Lower leg skin (tissue), 4 donors: ENCODE results near the gene TXNRD3. TPM values are rescaled to one million over a fixed set of nuclear protein-coding genes. Genes with fewer than 3 reads are reported as not detected.

Source experiments
- DNase-seq, 2 donors: peaks; one replicate each; pipeline ENCODE4 v3.0.0-alpha.2; 2019; ENCODE audit warnings: low spot score in 2 of 2
- H3K4me3 ChIP-seq: fragments of 200-600 bp; sonication (generic); 2 replicates; pipeline ENCODE4 v1.5.1; 2017; ENCODE audit warnings: mild to moderate bottlenecking, low read depth; ENCODE audit not compliant: poor library complexity, severe bottlenecking
- POLR2A ChIP-seq, 2 donors: fragments of 450-650 bp; IDR thresholded peaks; one replicate each; pipeline ENCODE4 v1.6.1; 2016 to 2017; ENCODE audit warnings: antibody characterized with exemption in 2 of 2, mild to moderate bottlenecking in 1 of 2, moderate library complexity in 1 of 2
- WGBS, 2 donors: methylation state at CpG; one replicate each; pipeline ENCODE4 v1.1.5; 2018; 5-methylcytosine and 5-hydroxymethylcytosine counted together
- intact Hi-C: fragments of 100-400 bp; cut with DNase I; formaldehyde crosslinking; loops from one replicate; pipeline ENCODE4 v1.15.0; 2023; ENCODE audit warnings: low total_unique reads
- total RNA-seq, 4 donors: library from RNA; depleted of rRNA; stranded (reverse); fragments of >200 nt; gene quantifications; one replicate each; pipeline ENCODE4 v1.1.0, GENCODE V29; 2016
- TF ChIP-seq, protein P1 (sequence below), 3 donors: fragments of 450-650 bp; IDR thresholded peaks; one replicate each; pipeline ENCODE4 v1.5.1; 2016; ENCODE audit warnings: antibody characterized with exemption in 3 of 3, mild to moderate bottlenecking in 3 of 3, moderate library complexity in 2 of 3

TXNRD3 gene
- total RNA-seq, 4 donors from 2014 or later: 6.8 to 12.1 (median 9.2) TPM

DNA sequence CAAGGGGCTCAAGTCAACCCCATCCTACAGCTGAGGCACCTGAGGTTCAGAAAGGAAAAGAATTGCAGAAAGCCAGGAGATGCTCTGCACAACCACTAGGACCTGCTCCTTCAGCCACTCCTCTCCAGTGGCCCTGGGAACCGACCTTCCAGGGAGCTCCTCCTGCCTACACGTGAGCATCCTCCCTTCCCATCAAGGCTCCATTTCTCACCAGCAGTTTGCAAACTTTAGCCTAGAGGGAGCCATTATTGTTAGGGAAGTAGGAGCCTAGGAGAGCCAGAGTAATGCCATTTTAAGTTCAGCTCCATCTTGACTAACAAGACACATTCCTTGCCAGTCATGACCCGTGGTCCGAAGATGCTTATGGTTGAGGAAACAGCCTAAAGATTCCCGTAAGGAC is 37.9 kb upstream of the TXNRD3 start:
- no peak overlapping the region for H3K4me3 ChIP-seq
- 59 to 62% methylated on average over 5 of the region's 5 CpGs for WGBS, 2 donors
- DNase-seq: no peak
- intact Hi-C loops: no loop called here
- no peak for TF ChIP-seq POLR2A (IDR thresholded peaks at IDR 0.05)
- TF ChIP-seq, protein P1, sequence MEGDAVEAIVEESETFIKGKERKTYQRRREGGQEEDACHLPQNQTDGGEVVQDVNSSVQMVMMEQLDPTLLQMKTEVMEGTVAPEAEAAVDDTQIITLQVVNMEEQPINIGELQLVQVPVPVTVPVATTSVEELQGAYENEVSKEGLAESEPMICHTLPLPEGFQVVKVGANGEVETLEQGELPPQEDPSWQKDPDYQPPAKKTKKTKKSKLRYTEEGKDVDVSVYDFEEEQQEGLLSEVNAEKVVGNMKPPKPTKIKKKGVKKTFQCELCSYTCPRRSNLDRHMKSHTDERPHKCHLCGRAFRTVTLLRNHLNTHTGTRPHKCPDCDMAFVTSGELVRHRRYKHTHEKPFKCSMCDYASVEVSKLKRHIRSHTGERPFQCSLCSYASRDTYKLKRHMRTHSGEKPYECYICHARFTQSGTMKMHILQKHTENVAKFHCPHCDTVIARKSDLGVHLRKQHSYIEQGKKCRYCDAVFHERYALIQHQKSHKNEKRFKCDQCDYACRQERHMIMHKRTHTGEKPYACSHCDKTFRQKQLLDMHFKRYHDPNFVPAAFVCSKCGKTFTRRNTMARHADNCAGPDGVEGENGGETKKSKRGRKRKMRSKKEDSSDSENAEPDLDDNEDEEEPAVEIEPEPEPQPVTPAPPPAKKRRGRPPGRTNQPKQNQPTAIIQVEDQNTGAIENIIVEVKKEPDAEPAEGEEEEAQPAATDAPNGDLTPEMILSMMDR (IDR thresholded peaks at IDR 0.05): no peak

DNA sequence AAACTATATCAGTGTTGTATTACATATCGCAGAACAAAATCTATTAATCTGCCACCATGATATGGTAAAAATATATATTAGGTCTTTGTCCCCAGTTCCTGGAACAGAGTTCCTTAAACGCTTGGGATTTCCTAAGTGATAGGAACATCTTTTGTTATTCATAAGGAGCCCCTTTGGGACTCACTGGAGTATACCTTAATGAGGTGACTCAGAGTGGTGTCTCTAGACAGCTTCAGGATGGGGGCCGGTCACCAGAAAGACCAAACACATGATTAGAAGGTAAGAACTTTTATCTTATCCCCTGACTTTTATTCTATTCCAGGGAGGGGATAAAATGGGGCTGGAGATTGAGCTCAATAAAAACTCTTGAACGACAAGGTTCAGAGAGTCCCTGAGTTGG is 36.8 kb upstream of the TXNRD3 start:
- 78 to 87% methylated on average over 4 of the region's 4 CpGs for WGBS, 2 donors
- H3K4me3 ChIP-seq: no peak overlapping the region
- no peak for DNase-seq
- no peak for TF ChIP-seq POLR2A (IDR thresholded peaks at IDR 0.05)
- TF ChIP-seq, protein P1 (IDR thresholded peaks at IDR 0.05): no peak
- intact Hi-C loops: no loop called here

DNA sequence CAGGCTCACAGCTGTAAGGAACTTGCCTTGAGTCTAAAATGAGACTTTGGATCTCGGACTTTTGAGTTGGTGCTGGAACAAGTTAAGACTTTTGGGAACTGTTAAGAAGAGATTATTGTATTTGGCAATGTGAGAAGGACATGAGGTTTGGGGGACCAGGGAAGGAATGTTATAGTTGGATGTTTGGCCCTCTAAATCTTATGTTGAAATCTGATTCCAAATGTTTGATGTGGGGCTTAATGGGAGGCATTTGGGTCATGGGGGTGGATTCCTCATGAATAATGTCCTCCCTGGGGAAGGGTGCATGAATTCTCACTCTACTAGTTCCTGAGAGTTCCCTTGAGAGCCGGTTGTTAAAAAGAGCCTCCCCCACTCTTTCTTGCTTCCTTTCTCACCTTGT is 30.6 kb upstream of the TXNRD3 start:
- 57 to 61% methylated on average over 2 of the region's 2 CpGs for WGBS, 2 donors
- TF ChIP-seq, protein P1 (IDR thresholded peaks at IDR 0.05): no peak
- no peak for TF ChIP-seq POLR2A (IDR thresholded peaks at IDR 0.05)
- no peak for DNase-seq
- intact Hi-C loops: no loop called here
- H3K4me3 ChIP-seq: no peak overlapping the region

DNA sequence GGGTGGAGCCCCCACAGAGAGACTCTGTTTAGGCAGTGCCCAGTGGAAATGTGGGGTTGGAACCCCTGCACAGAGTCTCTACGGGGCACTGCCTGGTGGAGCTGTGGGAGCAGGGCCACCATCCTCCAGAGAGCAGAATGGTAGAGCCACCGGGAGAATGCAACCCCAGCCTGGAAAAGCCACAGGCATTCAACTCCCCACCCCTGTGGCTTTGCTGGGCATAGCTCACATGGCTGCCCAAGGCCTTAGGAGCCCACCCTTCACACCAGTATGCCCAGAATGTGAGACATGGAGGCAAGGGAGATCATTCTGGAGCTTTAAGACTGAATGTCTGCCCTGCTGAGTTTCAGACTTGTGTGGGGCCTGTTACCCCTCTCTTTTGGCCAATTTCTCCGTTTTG is 30.1 kb upstream of the TXNRD3 start:
- no peak for DNase-seq
- WGBS, 2 donors: 61 to 74% methylated on average over 3 of the region's 3 CpGs
- intact Hi-C loops: no loop called here
- TF ChIP-seq POLR2A (IDR thresholded peaks at IDR 0.05): no peak
- TF ChIP-seq, protein P1 (IDR thresholded peaks at IDR 0.05): no peak
- H3K4me3 ChIP-seq: no peak overlapping the region

DNA sequence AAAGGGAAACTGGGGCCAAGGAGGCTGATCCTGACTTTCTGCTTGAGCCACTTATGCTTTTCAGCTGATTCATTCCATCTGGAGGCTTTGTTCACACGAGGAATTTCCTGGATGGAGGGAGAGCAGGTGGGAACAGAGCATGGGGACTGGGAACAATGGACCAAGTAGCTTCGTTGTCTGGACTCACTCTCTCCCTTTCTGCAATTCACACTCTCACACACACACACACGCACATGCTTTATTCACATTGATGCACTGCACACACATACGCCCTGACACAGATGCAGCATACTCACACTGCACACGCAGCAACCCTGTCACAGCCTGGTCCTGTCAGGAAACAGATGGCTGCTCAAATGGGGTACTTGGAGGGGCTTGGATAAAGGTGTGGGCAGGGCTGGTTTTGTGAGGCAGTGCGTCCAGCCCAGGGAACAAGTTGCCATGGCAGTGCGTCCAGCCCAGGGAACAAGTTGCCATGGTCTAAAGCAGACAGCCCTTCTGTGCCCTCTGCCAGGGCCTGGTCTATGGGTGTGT is 29.4 kb upstream of the TXNRD3 start:
- no peak overlapping the region for H3K4me3 ChIP-seq
- no peak for DNase-seq
- TF ChIP-seq, protein P1 (IDR thresholded peaks at IDR 0.05): no peak
- TF ChIP-seq POLR2A (IDR thresholded peaks at IDR 0.05): no peak
- intact Hi-C loops: loop anchor here (5.0 kb wide), 2 partner anchors 303 to 768 kb away; no protein-coding TSS in a partner anchor
- WGBS, 2 donors: 61 to 63% methylated on average over 7 of the region's 7 CpGs

DNA sequence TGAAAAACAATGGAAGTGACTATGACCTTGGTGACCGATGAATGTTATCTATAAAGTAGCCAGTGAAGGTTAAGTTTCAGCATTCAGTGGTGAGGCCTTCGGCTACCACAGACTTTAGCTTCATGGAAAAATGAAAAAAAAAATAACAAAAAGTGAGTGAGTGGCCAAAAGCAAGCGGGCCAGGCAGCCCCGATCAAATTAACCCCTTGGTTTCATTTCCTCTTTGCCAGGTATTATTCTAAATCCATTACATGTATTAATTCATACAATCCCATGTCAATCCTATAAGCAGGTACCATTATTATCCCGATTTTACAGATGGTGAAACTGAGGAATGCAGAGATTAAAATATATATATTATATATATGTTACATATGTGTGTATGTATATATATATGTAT is 28.1 kb upstream of the TXNRD3 start:
- DNase-seq: no peak
- TF ChIP-seq POLR2A (IDR thresholded peaks at IDR 0.05): no peak
- TF ChIP-seq, protein P1 (IDR thresholded peaks at IDR 0.05): no peak
- 76 to 79% methylated on average over 5 of the region's 5 CpGs for WGBS, 2 donors
- H3K4me3 ChIP-seq: no peak overlapping the region
- intact Hi-C loops: loop anchor here (5.0 kb wide), 2 partner anchors 304 to 769 kb away; no protein-coding TSS in a partner anchor
